SK-N-MC (cell line): ENCODE results near the gene UBAC2.

Source experiments
- EZH2 ChIP-seq: fragments of 200-600 bp; sonication (generic); IDR thresholded peaks from one replicate; pipeline ENCODE4 v1.6.1; 2017; ENCODE audit warnings: antibody characterized with exemption
- FOXP2 ChIP-seq: optimal IDR thresholded peaks from 2 replicates; pipeline ENCODE3; 2011; ENCODE audit warnings: mild to moderate bottlenecking, moderate library complexity; ENCODE audit not compliant: insufficient read depth; ENCODE audit errors: extremely low read length, control extremely low read depth
- POLR2AphosphoS5 ChIP-seq: IDR thresholded peaks from 2 replicates; pipeline ENCODE4 v1.6.1; 2012; ENCODE audit warnings: mild to moderate bottlenecking, low read depth, low read length, borderline replicate concordance

DNA sequence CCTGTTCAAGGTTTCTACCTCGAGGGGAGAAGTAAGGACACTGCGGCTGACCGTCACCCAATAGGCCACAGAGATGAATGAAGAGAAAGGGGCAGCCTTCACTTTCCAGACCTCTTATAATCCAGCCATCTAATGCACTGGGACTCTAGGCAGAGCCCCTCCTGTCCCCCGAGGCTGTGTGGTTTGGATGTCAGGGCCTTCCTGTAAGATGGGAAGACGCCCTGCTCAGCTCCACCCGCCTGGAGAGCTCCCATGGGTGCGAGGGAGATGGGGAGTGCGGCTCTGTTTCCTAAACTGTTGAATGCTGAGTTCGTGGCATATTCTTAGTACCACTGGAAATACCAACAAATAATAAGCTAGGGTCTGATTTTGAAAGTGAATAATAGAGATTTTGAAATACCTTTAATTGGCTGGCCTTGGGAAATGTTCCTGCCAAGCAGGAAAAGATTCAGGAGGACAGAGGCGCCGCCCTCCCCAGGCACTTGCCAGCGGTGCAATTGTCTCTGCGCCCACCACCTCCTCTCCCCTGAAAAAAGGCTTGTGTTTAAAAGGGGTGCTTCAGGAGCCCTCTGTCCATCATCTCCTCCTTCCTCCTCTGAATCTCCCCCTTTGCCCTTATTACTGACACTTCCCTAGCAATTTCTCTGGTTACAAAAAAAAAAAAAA lies 191.9 kb downstream of the UBAC2 start:
- TF ChIP-seq EZH2 (no peak), POLR2AphosphoS5 (no peak), FOXP2 (no peak)
